ENCODE results near the gene SNRNP48. TPM values are rescaled to one million over a fixed set of nuclear protein-coding genes. Genes with fewer than 3 reads are reported as not detected.

Gene SNRNP48
- total and polyA plus RNA-seq, 2 of the 4 experiments (the other 2 are of a cell fraction) = 5.2 to 6.2 TPM

GRCh38 chr6:7593229-7593628 lies 3.2 kb downstream of the SNRNP48 start:
- CTCF ChIA-PET = interaction anchor here (0.6 kb wide), 1 partner anchor 130 kb away, joined by 3 read pairs; no protein-coding TSS in a partner anchor
- ATAC-seq (ENCODE audit: low read depth) (no peak), DNase-seq (no peak)
- in situ Hi-C loops (cut with MboI; ENCODE audit: low sequenced_read_pairs) (no loop called here), intact Hi-C loops (cut with micrococcal nuclease) (loop anchor here (5.0 kb wide), 1 partner anchor 281 kb away; the partner anchor contains the start of gene SSR1), dilution Hi-C loops (cut with HindIII; ENCODE audit: low sequenced_read_pairs, unreplicated experiment) (no loop called here)
- Histone ChIP-seq H3K56ac (ENCODE audit: extremely low read depth, insufficient read depth, low read length) (no peak overlapping the region), H2BK120ac (ENCODE audit: low read depth, low read length) (no peak overlapping the region), H2AFZ (replicated peaks; ENCODE audit: low read length, poor library complexity) (no peak overlapping the region), H4K8ac (ENCODE audit: low read depth in 2 of 2, low read length in 2 of 2) (no peak overlapping the region), H3K14ac (replicated peaks; ENCODE audit: low read depth, low read length) (no peak overlapping the region), H2AK5ac (ENCODE audit: low read depth, low read length) (no peak overlapping the region), H4K5ac (ENCODE audit: low read depth, low read length) (no peak overlapping the region), H3K27me3 (ENCODE audit: control insufficient read depth, insufficient read depth, low read length) (no peaks in the 10 kb centered on the region), H3K4me2 (ENCODE audit: low read depth, low read length) (no peak overlapping the region), H3K79me1 (ENCODE audit: low read depth in 1 of 2, low read length in 2 of 2) (peaks cover 11 to 26% of the 10 kb centered on the region in 2 experiments), H3K4me3 (ENCODE audit: insufficient read depth, low read depth, low read length) (no peak overlapping the region), H4K20me1 (ENCODE audit: insufficient read depth, low read length) (peaks cover 19% of the 10 kb centered on the region; the same call in 1 of the 2 replicates), H3K27ac (ENCODE audit: insufficient read depth, low read length) (no peak overlapping the region), H3K23ac (ENCODE audit: low read depth, low read length) (no peak overlapping the region; the same call in 1 of the 2 replicates), H3K9me3 (ENCODE audit: control insufficient read depth, insufficient read depth, low read length) (no peaks in the 10 kb centered on the region), H2AK9ac (replicated peaks; ENCODE audit: low read depth, low read length, poor library complexity) (no peak overlapping the region), H3K36me3 (ENCODE audit: control insufficient read depth, insufficient read depth, low read length) (peaks cover 12% of the 10 kb centered on the region), H2BK20ac (ENCODE audit: low read depth, low read length) (no peak overlapping the region), H4K91ac (ENCODE audit: insufficient read depth, low read depth, low read length) (no peak overlapping the region), H3K9me1 (ENCODE audit: insufficient read depth, low read length) (peaks cover 5% of the 10 kb centered on the region; the same call in 1 of the 2 replicates), H3K18ac (ENCODE audit: low read depth, low read length) (no peak overlapping the region), H3K4ac (ENCODE audit: low read depth, low read length) (no peak overlapping the region), H3K4me1 (ENCODE audit: control insufficient read depth, insufficient read depth, low read length) (peaks cover 6% of the 10 kb centered on the region), H3K9ac (ENCODE audit: low read depth, low read length) (no peak overlapping the region), H2BK15ac (ENCODE audit: low read depth, low read length) (no peak overlapping the region), H2BK5ac (ENCODE audit: low read depth, low read length, poor library complexity, severe bottlenecking) (peak overlapping the region; percentile 23)
- no peak for TF ChIP-seq CHD1 (IDR thresholded peaks at IDR 0.05; ENCODE audit: low read depth, low read length)
- no peak for TF ChIP-seq RCOR1 (IDR thresholded peaks at IDR 0.05; ENCODE audit: insufficient replicate concordance, low read length)
- no peak for TF ChIP-seq NFE2L2 (IDR thresholded peaks at IDR 0.05; ENCODE audit: low read depth, low read length)
- TF ChIP-seq FOS (IDR thresholded peaks at IDR 0.05; ENCODE audit: low read depth, low read length) = no peak
- TF ChIP-seq BHLHE40 (IDR thresholded peaks at IDR 0.05; ENCODE audit: low read depth, low read length) = no peak
- no peak for TF ChIP-seq SMC3 (IDR thresholded peaks at IDR 0.05; ENCODE audit: low read depth, low read length)
- TF ChIP-seq RFX5 (IDR thresholded peaks at IDR 0.05; ENCODE audit: low read depth, low read length) = no peak
- TF ChIP-seq POLR2A (IDR thresholded peaks at IDR 0.05; ENCODE audit: low read depth, low read length) = no peak
- WGBS, 2 experiments (ENCODE audit: extremely low coverage in 2 of 2, insufficient read length in 1 of 2) = no CpG with 5 or more reads among the region's 1 CpG
- BruUV-seq (replicated peaks) = no TSS peak
- POLR2A ChIA-PET (ENCODE audit: unreplicated experiment) = no interaction called here
